HG03280 (cell line): Measurements from ENCODE around the gene SCGN.
"Not testable (repeated sequence)": the region's sequence is repeated elsewhere in the genome, so short reads cannot be mapped to it uniquely, and the experiment has no call there.

Source experiments
- ATAC-seq: cut with Tn5 transposase; IDR thresholded peaks from one replicate; pipeline ENCODE4 v1.9.1; 2021; ENCODE audit warnings: mild to moderate bottlenecking, moderate library complexity; ENCODE audit not compliant: unreplicated experiment

Gene SCGN

GRCh38 chr6:25726122-25726911 lies 74.3 kb downstream of the SCGN start:
- ATAC-seq: no peak

- no peak for ATAC-seq
These were observed 75.0 kb downstream of the SCGN start for GRCh38 chr6:25727028-25727427.

- ATAC-seq: no peak
These were observed 78.9 kb downstream of the SCGN start for GRCh38 chr6:25730907-25731306.

GRCh38 chr6:25731721-25732120 lies 79.7 kb downstream of the SCGN start:
- ATAC-seq: no peak

GRCh38 chr6:25732468-25733198 lies 80.6 kb downstream of the SCGN start:
- ATAC-seq: no peak

GRCh38 chr6:25735261-25735660 lies 83.2 kb downstream of the SCGN start:
- no peak for ATAC-seq

- ATAC-seq: no peak
These were observed 91.9 kb downstream of the SCGN start for GRCh38 chr6:25743868-25744267.

GRCh38 chr6:25745836-25746235 lies 93.8 kb downstream of the SCGN start:
- no peak for ATAC-seq

- no peak for ATAC-seq
These were observed 95.0 kb downstream of the SCGN start for GRCh38 chr6:25746968-25747367.

- no peak for ATAC-seq
These were observed 95.5 kb downstream of the SCGN start for GRCh38 chr6:25747477-25747876.

- no peak for ATAC-seq
These were observed 96.0 kb downstream of the SCGN start for GRCh38 chr6:25748049-25748448.

GRCh38 chr6:25748601-25749517 lies 96.8 kb downstream of the SCGN start:
- not testable (repeated sequence) for ATAC-seq

GRCh38 chr6:25749837-25750236 lies 97.8 kb downstream of the SCGN start:
- ATAC-seq: no peak

GRCh38 chr6:25750906-25751305 lies 98.9 kb downstream of the SCGN start:
- no peak for ATAC-seq
